DND-41 (cell line): ENCODE results near the gene VEGFA.

Experiments
- CTCF ChIP-seq: IDR thresholded peaks from 2 replicates; pipeline ENCODE4 v1.5.1; 2012; ENCODE audit warnings: borderline replicate concordance, low read length, moderate library complexity, mild to moderate bottlenecking; ENCODE audit not compliant: poor library complexity, severe bottlenecking; ENCODE audit errors: extremely low read depth
- EZH2 ChIP-seq: IDR thresholded peaks from 3 replicates; pipeline ENCODE4 v1.6.1; 2012; ENCODE audit warnings: borderline replicate concordance, low read depth, mild to moderate bottlenecking, moderate library complexity, low read length, inconsistent platforms; ENCODE audit not compliant: severe bottlenecking

- no peak for TF ChIP-seq CTCF
- no peak for TF ChIP-seq EZH2
Measured at GRCh38 chr6:43740961-43741764, 28.8 kb upstream of the VEGFA start.
